Measurements from ENCODE around the gene SCNN1B.

GRCh38 chr16:23279721-23280153 is 22.4 kb upstream of the SCNN1B start:
- TF ChIP-seq, protein P1, sequence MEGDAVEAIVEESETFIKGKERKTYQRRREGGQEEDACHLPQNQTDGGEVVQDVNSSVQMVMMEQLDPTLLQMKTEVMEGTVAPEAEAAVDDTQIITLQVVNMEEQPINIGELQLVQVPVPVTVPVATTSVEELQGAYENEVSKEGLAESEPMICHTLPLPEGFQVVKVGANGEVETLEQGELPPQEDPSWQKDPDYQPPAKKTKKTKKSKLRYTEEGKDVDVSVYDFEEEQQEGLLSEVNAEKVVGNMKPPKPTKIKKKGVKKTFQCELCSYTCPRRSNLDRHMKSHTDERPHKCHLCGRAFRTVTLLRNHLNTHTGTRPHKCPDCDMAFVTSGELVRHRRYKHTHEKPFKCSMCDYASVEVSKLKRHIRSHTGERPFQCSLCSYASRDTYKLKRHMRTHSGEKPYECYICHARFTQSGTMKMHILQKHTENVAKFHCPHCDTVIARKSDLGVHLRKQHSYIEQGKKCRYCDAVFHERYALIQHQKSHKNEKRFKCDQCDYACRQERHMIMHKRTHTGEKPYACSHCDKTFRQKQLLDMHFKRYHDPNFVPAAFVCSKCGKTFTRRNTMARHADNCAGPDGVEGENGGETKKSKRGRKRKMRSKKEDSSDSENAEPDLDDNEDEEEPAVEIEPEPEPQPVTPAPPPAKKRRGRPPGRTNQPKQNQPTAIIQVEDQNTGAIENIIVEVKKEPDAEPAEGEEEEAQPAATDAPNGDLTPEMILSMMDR (IDR thresholded peaks at IDR 0.05), result no peak
- no peak for TF ChIP-seq POLR2A (IDR thresholded peaks at IDR 0.05)
